ENCODE results near the gene TMEM139.
"Not testable (repeated sequence)": the region's sequence is repeated elsewhere in the genome, so short reads cannot be mapped to it uniquely, and the experiment has no call there.

The TMEM139 gene

GRCh38 chr7:143288836-143289235 is 4.1 kb downstream of the TMEM139 start:
- DNase-seq (ENCODE audit: low spot score): no peak

GRCh38 chr7:143289421-143289820 is 4.7 kb downstream of the TMEM139 start:
- no peak for DNase-seq (ENCODE audit: low spot score)

- DNase-seq (ENCODE audit: low spot score): not testable (repeated sequence)
Measured at GRCh38 chr7:143289888-143290287, 5.1 kb downstream of the TMEM139 start.

- DNase-seq (ENCODE audit: low spot score): no peak
Measured at GRCh38 chr7:143290293-143290692, 5.5 kb downstream of the TMEM139 start.

- DNase-seq (ENCODE audit: low spot score): no peak
Measured at GRCh38 chr7:143292876-143293275, 8.1 kb downstream of the TMEM139 start.

GRCh38 chr7:143295870-143296269 is 11.1 kb downstream of the TMEM139 start:
- DNase-seq (ENCODE audit: low spot score): peak; percentile 46

GRCh38 chr7:143296686-143297085 is 11.9 kb downstream of the TMEM139 start:
- no peak for DNase-seq (ENCODE audit: low spot score)

GRCh38 chr7:143299346-143299745 is 14.6 kb downstream of the TMEM139 start:
- DNase-seq (ENCODE audit: low spot score): peak; percentile 59

- no peak for DNase-seq (ENCODE audit: low spot score)
Measured at GRCh38 chr7:143299840-143300239, 15.1 kb downstream of the TMEM139 start.

- DNase-seq (ENCODE audit: low spot score): peak; percentile 71
Measured at GRCh38 chr7:143300959-143301935, 16.5 kb downstream of the TMEM139 start.

- no peak for DNase-seq (ENCODE audit: low spot score)
Measured at GRCh38 chr7:143303733-143304132, 19.0 kb downstream of the TMEM139 start.

GRCh38 chr7:143304938-143305337 is 20.2 kb downstream of the TMEM139 start:
- DNase-seq (ENCODE audit: low spot score): no peak

GRCh38 chr7:143305423-143306070 is 20.8 kb downstream of the TMEM139 start:
- DNase-seq (ENCODE audit: low spot score): no peak

- DNase-seq (ENCODE audit: low spot score): no peak
Measured at GRCh38 chr7:143308632-143309031, 23.9 kb downstream of the TMEM139 start.

- no peak for DNase-seq (ENCODE audit: low spot score)
Measured at GRCh38 chr7:143314127-143314526, 29.4 kb downstream of the TMEM139 start.

- DNase-seq (ENCODE audit: low spot score): no peak
Measured at GRCh38 chr7:143315776-143316175, 31.0 kb downstream of the TMEM139 start, which contains the start of gene CLCN1. CLCN1 (plus strand) TSS chr7:143316111; CDS start chr7:143316213, 102 bp downstream.

GRCh38 chr7:143316492-143316891 is 31.7 kb downstream of the TMEM139 start:
- no peak for DNase-seq (ENCODE audit: low spot score)

GRCh38 chr7:143318661-143319060 is 33.9 kb downstream of the TMEM139 start:
- DNase-seq (ENCODE audit: low spot score): peak; percentile 73

- DNase-seq (ENCODE audit: low spot score): no peak
Measured at GRCh38 chr7:143320620-143321019, 35.9 kb downstream of the TMEM139 start.

GRCh38 chr7:143321242-143321641 is 36.5 kb downstream of the TMEM139 start:
- no peak for DNase-seq (ENCODE audit: low spot score)

- DNase-seq (ENCODE audit: low spot score): no peak
Measured at GRCh38 chr7:143321734-143322133, 37.0 kb downstream of the TMEM139 start.

- DNase-seq (ENCODE audit: low spot score): no peak
Measured at GRCh38 chr7:143322760-143323633, 38.2 kb downstream of the TMEM139 start.

Data from hepatic stellate cell (primary cell).